Stimulated activated CD4-positive, alpha-beta T cell treated with anti-CD3 and anti-CD28 coated beads, Interleukin-2, amount 100 ng/mL, for 24 hours (primary cell): ENCODE data around the gene ANXA7.
A peak's percentile ranks its signal among the peaks of the same experiment; 100 is the strongest.
"Not testable (repeated sequence)": the region's sequence is repeated elsewhere in the genome, so short reads cannot be mapped to it uniquely, and the experiment has no call there.

Source experiments
- DNase-seq, 2 donors: peaks; one replicate each; pipeline ENCODE4 v3.0.0-alpha.2; 2020

The ANXA7 gene

DNA sequence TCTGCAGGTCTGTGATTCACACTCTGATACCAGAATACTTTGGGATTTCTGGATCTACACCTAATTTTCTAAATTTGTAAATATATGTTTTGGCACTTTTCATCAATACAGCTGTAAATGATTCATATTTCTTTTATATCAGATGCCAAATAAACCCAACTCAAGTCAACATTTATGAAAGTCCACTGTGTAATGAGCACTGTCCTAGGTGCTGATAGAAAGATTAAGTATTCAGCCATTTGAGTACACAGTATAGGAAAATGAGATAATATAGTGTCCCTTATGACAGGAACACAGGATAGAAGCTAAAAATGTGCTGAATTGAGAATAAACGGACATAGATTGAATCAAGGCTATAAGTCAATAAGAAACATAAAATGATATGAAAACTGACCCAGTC is 6.4 kb downstream of the ANXA7 start:
- no peak for DNase-seq

DNA sequence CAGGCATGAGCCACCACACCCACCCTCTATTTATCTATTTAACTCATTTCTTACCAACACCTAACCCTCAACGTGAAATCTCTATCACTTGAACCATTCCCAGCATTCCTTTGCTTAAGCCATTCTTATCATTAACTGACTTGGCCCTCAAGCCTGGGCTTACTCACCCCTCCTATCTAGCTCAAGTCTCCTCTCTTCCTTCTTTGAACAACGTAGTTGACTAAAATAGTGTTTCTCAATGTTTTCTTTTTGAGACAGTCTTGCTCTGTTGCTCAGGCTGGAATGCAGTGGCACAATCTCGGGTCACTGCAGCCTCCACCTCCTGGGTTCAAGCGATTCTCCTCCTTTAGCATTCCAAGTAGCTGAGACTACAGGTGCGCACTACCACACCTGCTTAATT is 7.0 kb downstream of the ANXA7 start:
- DNase-seq = no peak

DNA sequence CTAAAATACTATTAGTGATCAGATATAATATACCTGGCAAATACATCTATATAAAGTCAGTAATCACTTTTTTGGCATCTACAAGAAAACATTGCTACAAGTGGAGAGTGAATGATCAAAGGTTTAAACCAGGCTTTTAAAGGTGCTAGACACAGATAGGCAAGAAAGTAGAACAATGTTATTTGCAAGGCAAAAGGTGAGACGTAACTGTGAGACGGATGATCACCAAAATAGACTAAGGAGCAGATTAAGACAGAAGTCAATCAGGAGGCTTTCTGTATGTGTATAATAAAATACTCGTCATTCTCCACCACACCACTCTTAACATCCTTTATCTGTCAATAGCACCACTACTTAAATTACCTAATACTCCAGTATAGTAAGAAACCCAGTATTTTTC is 8.3 kb downstream of the ANXA7 start:
- DNase-seq = no peak

DNA sequence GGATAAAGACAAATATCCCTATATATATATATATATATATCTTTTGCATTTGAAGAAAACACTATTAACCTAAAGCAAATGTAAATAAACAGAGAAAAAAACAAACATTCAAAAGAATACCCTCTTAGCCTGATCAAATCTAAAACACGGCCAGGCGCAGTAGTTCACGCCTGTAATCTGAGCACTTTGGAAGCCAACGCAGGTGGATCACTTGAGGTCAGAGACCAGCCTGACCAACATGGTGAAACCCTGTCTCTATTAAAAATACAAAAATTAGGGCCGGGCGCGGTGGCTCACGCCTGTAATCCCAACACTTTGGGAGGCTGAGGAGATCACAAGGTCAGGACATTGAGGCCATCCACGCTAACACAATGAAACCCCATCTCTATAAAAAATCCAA is 9.2 kb downstream of the ANXA7 start:
- no peak for DNase-seq

DNA sequence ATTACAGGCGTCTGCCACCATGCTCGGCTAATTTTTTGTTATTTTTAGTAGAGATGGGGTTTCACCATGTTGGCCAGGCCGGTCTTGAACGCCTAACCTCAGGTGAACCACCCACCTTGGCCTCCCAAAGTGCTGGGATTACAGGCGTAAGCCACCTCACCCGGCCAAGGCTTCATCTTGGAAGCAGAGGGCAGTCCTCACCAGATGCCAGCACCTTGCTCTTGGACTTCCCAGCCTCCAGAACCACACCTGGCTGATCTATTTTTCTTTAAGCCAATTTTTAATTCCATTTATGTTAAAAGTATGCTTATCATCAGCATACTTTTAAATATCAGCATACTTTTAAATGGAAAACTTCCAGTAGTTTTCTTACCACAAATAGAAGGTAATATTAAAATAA is 12.2 kb downstream of the ANXA7 start:
- no peak for DNase-seq

DNA sequence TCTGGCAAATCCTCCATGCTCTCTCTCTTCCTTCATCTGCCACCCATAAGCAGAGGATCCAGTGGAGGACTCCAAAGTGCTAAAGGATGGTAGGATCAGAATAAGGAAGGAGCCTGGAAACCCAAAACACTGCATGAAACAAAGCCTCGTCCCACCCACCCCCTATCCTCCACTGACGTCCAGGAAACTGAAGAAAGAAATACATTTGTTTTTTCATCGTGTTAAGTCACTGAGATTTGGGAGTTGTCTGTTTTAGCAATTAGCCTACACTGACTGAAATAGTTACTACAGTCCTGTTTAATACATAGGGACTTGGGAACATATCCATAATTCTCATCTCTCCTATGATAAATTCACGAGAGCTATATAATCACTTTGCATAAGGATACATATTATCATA is 14.8 kb downstream of the ANXA7 start:
- DNase-seq = no peak

DNA sequence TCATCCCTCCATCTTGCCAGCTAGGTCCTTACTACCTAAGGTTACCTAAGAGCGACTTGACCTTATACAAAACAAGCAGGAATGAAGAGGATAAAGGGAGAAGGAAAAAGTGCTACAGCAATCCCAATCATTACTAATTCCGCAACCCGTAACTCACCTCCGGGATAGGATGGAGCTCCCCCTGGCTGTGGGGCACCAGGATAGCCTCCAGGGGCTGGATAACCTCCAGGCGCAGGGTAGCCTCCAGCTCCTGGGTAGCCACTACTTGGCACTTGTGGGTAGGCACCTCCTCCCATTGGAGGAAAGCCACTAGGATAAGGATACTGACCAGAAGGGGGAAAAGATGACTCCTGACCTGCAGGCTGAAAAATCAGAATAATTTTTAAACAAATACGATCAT is 15.8 kb downstream of the ANXA7 start:
- no peak for DNase-seq

DNA sequence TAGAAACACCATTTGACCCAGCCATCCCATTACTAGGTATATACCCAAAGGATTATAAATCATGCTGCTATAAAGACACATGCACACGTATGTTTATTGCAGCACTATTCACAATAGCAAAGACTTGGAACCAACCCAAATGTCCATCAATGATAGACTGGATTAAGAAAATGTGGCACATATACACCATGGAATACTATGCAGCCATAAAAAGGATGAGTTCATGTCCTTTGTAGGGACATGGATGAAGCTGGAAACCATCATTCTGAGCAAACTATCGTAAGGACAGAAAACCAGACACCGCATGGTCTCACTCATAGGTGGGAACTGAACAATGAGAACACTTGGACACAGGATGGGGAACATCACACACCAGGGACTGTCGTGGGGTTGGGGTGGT is 19.5 kb downstream of the ANXA7 start:
- not testable (repeated sequence) for DNase-seq

DNA sequence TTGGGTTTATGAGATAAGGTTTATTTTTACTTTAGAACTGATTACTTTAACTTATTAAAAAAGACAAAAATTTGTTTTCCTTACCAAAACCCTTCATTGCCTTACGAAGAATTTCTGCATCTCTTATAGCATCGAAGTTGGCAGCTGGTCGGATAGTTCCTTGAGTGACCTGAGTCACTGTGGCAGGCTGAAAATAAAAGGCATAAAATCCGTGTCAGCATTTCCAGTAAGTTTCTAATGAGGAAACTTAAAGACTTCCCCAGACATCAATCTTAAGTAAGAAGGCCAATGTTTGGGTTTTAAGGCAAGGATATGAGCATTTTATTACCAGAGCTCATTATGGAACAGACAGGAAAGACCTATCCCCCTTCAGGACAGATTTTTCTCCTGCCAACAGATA is 25.6 kb downstream of the ANXA7 start:
- DNase-seq = no peak

DNA sequence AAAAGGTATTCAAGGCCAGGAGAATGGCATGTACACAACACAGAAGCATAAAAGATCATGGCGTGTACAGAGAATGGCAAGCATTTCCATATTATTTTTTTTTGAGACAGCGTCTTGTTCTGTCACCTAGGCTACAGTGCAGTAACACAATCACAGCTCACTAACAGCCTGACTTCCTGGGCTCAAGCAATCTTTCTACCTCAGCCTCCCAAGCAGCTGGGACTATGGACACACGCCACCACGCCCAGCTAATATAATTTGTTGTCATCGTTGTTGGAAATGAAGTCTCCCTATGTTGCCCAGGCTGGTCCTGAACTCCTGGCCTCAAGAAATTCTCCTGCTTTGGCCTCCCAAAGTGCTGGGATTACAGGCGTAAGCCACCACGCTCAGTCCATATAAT is 27.3 kb downstream of the ANXA7 start:
- DNase-seq = no peak

DNA sequence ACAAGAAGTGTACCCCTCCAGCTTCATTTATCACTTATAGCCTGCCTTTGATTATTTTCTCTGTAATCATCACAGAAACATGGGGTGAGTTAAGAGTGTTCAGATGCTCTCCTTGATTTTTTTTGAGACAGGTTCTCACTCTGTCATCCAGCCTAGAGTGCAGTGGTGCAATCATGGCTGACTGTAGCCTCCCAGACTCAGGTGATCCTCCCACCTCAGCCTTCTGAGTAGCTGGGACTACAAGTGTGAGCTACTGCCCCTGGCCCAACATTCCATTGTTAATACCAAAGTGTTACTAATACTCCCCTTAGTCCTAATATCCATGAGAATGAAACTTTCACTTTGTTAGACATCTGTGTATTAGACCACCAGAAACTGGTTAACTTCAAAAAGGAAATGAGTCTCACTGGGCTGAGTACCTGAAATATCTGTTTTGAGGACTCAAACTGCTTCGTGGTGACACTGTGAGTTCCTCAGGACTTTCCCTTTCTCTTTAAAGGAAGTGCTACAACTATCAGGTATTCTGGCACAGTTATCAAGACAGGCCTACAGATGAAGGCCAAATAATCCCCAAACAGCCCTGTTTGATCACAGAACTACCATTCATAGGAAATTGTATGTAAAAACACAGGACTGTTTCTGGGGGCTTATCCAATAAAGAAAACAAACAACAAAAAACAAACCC is 34.7 kb downstream of the ANXA7 start:
- DNase-seq = no peak

DNA sequence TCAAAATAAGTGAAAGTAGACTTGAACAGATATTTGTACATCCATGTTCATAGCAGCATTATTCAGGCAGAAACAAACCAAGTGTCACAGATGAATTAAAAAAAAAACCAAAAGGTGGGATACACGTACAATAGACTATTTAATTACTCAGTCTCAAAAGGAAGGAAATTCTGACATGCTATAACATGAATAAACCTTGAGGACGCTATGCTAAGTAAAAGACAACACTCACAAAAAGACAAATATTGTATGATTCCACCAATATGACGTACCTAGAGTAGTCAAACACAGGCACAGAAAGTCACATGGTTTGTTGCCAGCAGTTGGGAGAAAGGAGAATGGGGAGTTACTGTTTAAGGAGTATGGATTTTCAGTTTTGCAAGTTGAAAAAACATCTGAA is 37.2 kb downstream of the ANXA7 start:
- DNase-seq = no peak

DNA sequence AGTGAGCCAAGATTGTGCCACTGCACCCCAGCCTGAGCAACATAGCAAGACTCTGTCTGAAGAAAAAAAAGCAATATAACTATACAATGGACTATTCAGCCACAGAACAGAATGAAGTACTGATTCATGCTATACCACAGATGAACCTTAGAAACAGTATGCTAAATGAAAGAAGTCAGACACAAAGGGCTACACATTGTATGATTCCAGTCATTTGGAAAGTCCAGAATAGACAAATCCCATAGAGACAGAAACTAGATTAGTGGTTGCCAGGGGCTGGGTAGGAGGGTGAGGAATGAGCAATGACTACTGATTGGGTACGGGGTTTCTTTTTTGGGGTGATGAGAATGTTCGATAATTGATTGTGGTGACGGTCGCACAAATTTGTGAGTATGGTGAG is 45.6 kb downstream of the ANXA7 start:
- no peak for DNase-seq

DNA sequence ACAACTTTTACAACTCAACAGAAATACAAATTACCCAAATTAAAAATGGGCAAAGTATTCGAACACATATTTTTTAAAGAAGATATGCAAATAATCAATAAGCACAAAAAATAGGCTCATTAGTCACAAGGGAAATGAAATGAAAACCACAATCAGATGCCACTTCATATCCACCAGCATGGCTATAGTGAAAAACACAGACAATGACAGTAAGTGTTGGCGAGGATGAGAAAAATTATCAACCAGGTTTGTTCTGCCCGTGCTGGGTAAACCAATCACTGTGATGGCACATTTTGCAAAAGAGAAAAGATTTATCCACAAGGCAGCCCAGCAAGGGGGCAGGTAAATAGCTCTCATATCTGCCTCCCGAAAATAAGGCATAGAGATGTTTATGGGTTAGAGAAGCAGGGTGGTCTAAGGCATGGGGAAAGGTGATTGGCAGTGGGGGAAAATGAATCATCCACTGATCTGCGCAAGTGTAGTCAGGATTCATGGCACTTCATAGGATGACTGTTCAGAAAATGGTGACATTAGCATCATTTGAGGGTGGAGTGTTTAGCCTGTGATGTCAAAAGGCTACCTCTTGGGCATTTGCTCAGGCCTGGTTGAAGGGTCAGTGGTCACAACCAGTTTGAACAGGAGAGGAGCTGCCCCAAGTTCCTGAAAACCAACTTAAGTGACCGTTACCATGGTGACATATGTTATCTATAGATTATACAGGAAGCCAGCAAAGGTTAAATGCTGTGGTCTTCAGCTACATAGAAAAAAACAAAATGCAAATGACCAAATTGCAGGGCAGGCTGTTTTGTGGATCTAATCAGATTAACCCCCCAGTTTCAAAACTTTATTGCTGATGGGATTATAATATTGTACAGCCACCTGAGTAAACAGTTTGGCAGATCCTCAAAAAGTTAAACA is 47.2 kb downstream of the ANXA7 start:
- no peak for DNase-seq

DNA sequence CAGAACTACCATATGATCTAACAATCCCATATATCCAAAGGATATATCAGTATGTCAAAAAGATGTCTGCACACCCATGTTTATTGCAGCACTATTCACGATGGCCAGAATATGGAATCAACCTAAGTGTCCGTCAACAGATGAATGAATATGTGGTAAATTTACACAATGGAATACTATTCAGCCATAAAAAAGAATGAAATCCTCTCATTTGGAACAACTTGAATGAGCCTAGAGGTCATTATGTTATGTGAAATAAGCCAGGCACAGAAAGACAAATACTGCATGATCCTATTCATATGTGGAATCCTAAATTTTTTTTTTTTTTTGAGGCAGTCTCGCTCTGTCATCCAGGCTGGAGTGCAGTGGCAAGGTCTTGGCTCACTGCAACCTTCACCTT is 48.9 kb downstream of the ANXA7 start:
- DNase-seq = no peak

DNA sequence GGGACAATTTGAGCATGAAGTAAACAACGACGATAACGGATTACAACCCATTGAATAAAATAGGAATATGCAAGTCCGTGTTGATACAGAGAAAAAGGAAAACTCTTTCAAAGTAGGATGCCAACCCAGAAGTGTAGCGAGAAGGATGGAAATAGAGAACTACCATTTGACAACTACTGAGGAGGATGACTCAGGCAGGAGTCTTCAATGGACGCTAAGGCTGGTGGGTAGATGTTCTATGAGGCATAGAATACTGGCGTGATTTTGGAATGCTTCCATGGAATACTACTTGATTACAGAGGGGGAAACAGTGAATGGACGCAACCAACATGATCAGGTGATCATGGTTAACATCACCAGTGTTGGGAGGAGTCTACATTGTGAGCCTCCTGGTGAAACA is 54.4 kb downstream of the ANXA7 start:
- DNase-seq = no peak

DNA sequence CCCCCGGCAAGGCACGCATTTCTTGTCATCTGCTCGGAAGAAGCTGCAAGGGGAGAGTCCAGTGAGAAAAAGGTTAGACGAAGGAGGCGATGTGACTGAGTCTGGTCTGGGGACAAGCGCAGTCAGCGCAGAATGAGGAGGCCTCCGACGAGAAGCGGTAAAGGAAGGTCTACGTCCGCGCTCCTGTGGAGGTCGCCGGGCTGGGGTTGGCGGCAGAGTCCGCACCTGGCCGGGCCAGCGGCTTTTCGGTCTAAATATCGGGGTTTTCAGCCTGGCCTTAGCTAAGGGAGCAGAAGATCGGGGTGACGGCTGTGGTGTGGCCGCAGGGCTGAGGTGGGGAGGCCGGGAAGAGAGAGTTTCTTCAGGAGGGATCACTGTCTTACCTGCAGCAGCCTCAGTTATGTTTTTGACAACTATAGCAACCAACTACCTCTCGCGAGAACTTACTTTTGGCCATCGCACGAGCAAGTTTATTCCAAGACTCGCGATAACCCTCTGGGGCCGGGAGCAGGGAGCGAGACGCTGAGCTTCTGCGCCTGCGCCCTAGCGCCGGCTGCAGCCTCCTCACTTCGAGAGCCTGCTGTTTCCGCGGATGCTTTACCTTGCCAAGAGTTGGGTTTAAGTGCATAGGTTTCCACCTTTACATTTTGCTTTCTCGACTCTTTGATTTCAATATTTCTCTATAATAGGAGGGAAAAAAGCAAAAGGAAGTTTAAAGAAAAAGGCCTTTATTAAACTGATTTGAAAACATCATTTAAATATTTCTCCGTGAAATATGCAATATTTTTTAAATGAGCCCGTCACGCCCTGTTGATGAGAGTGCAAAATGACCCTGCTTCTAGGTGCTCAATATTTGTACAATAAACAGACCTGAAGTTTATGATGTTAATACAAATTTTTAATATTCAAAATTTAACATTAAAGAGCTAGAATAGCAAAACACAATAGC is 55.3 kb downstream of the ANXA7 start, which contains the start of gene CFAP70:
TSS of gene CFAP70 (minus strand) at position 534 of the 949 bp plus-strand sequence. CDS start 4,068 bp downstream, outside the sequence.
- peak; percentile 89 for DNase-seq

DNA sequence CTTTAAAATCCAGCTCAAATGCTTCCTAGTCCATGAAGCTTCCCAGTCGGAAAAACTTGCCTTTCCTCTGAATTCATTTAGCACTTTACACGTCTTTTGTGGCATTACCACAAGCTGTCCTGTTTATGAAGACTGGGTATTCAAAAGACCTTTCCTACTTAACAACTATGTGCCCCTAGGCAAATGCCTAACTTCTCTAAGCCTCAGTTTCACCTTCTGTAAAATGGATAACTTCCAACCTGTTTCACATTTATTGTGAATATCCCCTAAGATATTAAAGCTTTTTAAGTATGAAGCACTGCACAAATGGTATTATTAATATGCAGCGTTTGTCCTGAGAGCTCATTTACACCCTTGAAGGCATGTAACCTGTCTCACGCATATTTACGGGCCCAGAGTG is 56.0 kb downstream of the ANXA7 start:
- DNase-seq = no peak

DNA sequence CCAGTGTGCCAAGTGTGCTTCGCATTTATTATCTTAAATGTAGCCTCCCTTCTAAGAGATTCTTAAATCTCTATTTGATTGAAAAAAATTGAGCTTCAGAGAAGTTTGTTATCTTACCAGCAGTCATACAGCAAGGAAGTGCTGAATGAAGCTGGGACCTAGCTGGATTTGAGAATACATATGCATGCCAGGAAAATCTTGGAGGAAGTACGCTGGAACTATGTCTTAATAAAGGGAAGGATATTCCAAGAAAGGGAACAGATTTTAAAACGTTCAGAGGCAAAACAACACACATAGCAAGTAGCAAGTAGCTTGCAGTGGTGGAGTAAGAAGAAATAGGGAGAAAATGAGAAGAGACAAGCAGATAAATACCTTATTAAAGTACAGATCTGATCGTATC is 56.7 kb downstream of the ANXA7 start:
- no peak for DNase-seq

DNA sequence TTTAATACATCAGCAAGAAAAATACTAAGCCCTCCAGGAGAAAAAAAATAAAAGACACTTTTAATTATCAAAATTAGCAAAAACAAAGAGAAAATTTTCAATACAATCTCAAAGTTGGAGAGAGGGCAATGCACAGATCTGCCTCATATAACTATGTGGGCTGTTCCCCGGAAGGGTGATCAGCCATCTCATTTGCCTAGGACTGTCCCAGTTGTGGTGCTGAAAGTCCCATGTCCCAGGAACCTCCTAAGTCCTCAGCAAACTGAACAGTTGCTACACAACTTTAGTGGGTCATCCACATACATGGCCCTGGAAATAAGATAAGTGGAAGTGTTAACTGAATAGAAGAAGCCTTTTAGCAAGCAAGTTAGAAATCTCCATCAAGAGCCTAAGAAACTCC is 69.6 kb downstream of the ANXA7 start:
- no peak for DNase-seq

DNA sequence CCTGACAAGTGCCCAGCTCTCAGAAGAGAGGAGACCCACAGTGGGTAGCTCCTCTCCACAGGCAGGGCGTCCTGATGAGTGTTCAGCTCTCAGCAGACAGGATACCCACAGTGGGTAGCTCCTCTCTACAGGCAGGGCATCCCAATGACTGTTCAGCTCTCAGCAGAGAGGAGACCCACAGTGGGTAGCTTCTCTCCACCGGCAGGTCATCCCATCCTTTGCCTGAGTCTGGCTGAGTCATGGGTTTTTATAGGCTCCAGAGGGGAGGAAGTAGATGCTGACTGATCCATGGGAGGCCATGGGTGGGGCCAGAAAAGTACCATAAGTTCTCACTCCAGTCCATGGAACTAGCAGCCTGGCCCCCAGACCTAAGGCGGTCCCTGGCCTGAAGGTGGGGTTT is 73.7 kb downstream of the ANXA7 start:
- DNase-seq = no peak

DNA sequence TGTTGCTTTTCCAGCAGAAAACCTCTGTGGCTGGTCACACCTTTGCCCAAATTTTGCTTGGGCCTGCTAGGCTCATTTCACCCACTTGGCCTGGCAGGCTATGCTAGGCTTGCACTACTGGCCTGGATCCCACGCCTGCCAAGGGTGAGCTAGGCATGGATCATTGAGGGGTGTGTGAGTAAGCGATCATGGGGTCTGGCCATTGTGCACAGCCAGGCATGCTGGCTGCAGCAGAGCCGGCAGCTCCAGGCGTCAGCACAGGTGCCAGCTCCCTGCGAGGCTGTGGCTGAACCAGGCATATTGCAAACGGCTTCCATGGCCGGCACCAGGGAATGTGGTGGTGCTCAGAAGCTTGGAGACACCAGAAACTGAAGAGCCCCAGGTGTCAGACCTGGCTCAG is 74.4 kb downstream of the ANXA7 start:
- DNase-seq = no peak

DNA sequence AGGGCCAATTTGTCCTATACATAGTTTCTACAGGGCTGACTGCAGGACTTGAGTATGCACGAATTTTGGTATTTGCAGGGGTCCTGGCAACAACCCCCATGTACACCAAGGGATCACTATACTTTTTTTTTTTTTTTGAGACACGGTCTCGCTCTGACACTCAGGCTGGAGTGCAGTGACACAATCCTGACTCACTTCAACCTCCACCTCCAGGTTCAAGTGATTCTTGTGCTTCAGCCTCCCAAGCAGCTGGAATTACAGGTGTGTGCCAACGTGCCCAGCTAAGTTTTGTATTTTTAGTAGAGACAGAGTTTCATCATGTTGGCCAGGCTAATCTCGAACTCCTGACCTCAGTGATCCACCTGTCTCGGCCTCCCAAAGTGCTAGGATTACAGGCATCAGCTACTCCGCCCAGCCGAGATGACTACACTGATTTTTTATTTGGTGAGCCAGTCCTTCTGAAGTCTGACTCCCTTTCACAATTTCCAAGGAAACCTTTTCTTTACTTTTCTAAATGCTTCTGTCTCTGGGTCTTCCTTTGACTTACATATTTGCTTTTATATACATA is 75.0 kb downstream of the ANXA7 start:
- no peak for DNase-seq
